ENCODE data around the gene TTC28.
"Not testable (repeated sequence)": the region's sequence is repeated elsewhere in the genome, so short reads cannot be mapped to it uniquely, and the experiment has no call there.

TTC28 gene

GRCh38 chr22:28075358-28075981 is 604.2 kb downstream of the TTC28 start:
- no peak for DNase-seq

GRCh38 chr22:28074526-28074925 is 605.1 kb downstream of the TTC28 start:
- DNase-seq = no peak

- no peak for DNase-seq
These were observed 607.6 kb downstream of the TTC28 start for GRCh38 chr22:28072066-28072465.

- DNase-seq = no peak
These were observed 610.8 kb downstream of the TTC28 start for GRCh38 chr22:28068826-28069225.

GRCh38 chr22:28064920-28065319 is 614.7 kb downstream of the TTC28 start:
- no peak for DNase-seq

GRCh38 chr22:28063656-28064055 is 616.0 kb downstream of the TTC28 start:
- DNase-seq = no peak

- not testable (repeated sequence) for DNase-seq
These were observed 619.0 kb downstream of the TTC28 start for GRCh38 chr22:28060594-28060993.

GRCh38 chr22:28058036-28058435 is 621.6 kb downstream of the TTC28 start:
- no peak for DNase-seq

- DNase-seq = no peak
These were observed 624.8 kb downstream of the TTC28 start for GRCh38 chr22:28054819-28055208.

- no peak for DNase-seq
These were observed 625.5 kb downstream of the TTC28 start for GRCh38 chr22:28053896-28054818.

- DNase-seq = no peak
These were observed 626.8 kb downstream of the TTC28 start for GRCh38 chr22:28052825-28053269.

GRCh38 chr22:28051787-28052356 is 627.8 kb downstream of the TTC28 start:
- peak; percentile 15 for DNase-seq

- no peak for DNase-seq
These were observed 628.4 kb downstream of the TTC28 start for GRCh38 chr22:28051091-28051786.

- no peak for DNase-seq
These were observed 631.1 kb downstream of the TTC28 start for GRCh38 chr22:28048529-28048928.

- no peak for DNase-seq
These were observed 631.9 kb downstream of the TTC28 start for GRCh38 chr22:28047740-28048139.

- no peak for DNase-seq
These were observed 633.5 kb downstream of the TTC28 start for GRCh38 chr22:28046100-28046499.

GRCh38 chr22:28044546-28045173 is 635.0 kb downstream of the TTC28 start:
- DNase-seq = no peak

- DNase-seq = no peak
These were observed 636.4 kb downstream of the TTC28 start for GRCh38 chr22:28043266-28043665.

- no peak for DNase-seq
These were observed 644.8 kb downstream of the TTC28 start for GRCh38 chr22:28034760-28035401.

- DNase-seq = no peak
These were observed 645.4 kb downstream of the TTC28 start for GRCh38 chr22:28034145-28034759.

- DNase-seq = no peak
These were observed 646.8 kb downstream of the TTC28 start for GRCh38 chr22:28032861-28033260.

Data from CD4-positive, alpha-beta T cell treated with Interleukin-10 for 1 hour (primary cell).